GM12874 (cell line): Measurements from ENCODE around the gene IQCF5.

Source experiments
- CTCF ChIP-seq: IDR thresholded peaks from 2 replicates; pipeline ENCODE4 v1.5.1; 2011; ENCODE audit warnings: low read depth, mild to moderate bottlenecking, control low read depth, low read length, moderate library complexity; ENCODE audit not compliant: insufficient read depth

IQCF5 gene

GRCh38 chr3:51876186-51876585 is 785 bp upstream of the IQCF5 start:
- no peak for TF ChIP-seq CTCF

- TF ChIP-seq CTCF = no peak
These were observed 512 bp downstream of the IQCF5 start for GRCh38 chr3:51874889-51875288.

GRCh38 chr3:51874411-51874810 is 990 bp downstream of the IQCF5 start:
- TF ChIP-seq CTCF = no peak

GRCh38 chr3:51873876-51874275 is 1.5 kb downstream of the IQCF5 start:
- no peak for TF ChIP-seq CTCF

- TF ChIP-seq CTCF = no peak
These were observed 2.1 kb downstream of the IQCF5 start for GRCh38 chr3:51873253-51873766.

- TF ChIP-seq CTCF = no peak
These were observed 6.1 kb downstream of the IQCF5 start for GRCh38 chr3:51869304-51869703.

DNA sequence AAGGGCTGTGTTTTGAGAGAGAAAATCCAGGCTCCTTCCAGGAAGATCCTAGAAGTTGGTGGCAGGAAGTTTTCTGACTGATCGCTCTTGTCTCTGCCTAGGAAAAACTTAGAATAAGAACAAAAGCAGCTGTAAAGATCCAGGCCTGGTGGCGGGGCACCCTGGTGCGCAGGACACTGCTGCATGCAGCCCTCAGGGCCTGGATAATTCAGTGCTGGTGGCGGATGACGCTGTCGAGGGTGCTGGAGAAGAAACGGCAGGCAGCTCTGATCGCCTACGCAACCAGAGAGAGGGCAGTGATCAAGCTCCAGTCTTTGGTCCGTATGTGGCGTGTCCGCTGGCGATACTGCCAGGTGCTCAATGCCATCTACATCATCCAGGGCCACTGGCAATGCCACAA is 12.5 kb downstream of the IQCF5 start:
- TF ChIP-seq CTCF = no peak
